ENCODE results near the gene CLSTN1. TPM values are rescaled to one million over a fixed set of nuclear protein-coding genes. Genes with fewer than 3 reads are reported as not detected.

Gene CLSTN1
- total RNA-seq, 5 donors from 2014 or later (not counting 1 experiment from before 2014, with no cell fraction given), result 84.6 to 105 (median 91.2) TPM

DNA sequence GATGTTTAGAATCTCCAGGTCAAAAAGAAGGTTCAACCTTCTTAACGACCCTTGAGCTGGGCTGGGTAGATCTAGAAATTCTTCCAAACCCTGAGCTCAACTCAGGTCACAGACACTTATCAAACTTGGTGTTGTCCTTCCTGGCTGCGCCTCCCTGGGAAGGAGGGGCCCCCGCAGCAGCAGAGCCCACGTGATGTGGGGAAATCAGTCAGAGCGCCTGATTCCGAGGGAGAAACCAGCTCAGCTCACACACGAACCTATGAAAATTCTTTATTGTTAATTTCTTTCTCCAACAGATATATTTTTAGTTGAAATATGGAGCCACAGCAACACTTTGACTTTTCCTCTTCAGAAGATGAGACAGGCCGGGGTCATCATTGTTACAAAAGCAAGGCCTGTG lies 24.3 kb upstream of the CLSTN1 start:
- CTCF ChIA-PET, result interaction anchor here in 1 of 2 donors (0.6 kb wide), 1 partner anchor 33 kb away, joined by 9 read pairs; no protein-coding TSS in a partner anchor

DNA sequence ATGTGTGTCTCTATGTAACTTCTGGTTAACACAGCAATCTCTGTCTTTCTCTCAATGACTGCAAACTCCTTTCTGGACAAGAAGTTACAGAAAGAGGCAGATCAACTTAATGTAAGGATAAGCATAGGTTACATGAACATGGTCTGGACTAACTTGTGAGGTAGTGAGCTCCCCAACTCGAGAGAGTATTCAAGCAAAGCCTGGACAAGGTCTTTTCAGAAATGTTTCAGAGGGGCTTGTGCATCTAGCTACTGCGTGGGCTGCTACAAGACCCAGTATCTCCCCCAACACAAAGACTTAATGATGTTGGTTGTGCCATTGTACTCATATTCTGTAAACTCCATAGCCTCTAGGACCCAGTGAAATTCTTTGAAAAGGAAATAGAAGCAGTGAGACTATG lies 23.5 kb upstream of the CLSTN1 start:
- H3K4me3 ChIP-seq (ENCODE audit: control insufficient read depth in 1 of 2, extremely low read depth in 1 of 2, low read length in 1 of 2), result no peak overlapping the region
- H3K4me1 ChIP-seq (ENCODE audit: control insufficient read depth in 1 of 2, extremely low read depth in 1 of 2, insufficient read depth in 2 of 2, low read length in 2 of 2), result peaks cover 0 to 13% of the 10 kb centered on the region in 2 experiments
- no CpG with 5 or more reads among the region's 2 CpGs for WGBS (ENCODE audit: insufficient coverage)
- peaks cover 0 to 7% of the 10 kb centered on the region in 2 experiments for H3K27me3 ChIP-seq (replicated peaks in 1 of 2; ENCODE audit: control insufficient read depth in 2 of 2, extremely low read depth in 1 of 2, insufficient read depth in 2 of 2, low read length in 1 of 2)
- Mint-ChIP-seq H3K4me3 (no peak overlapping the region), H3K27me3 (no peaks in the 10 kb centered on the region), H3K4me1 (peaks cover 5 to 19% (median 8%) of the 10 kb centered on the region in 3 donors), H3K36me3 (no peaks in the 10 kb centered on the region), H3K27ac (no peak overlapping the region), H3K9me3 (no peaks in the 10 kb centered on the region)
- H3K27ac ChIP-seq (ENCODE audit: low read length), result no peak overlapping the region
- no peaks in the 10 kb centered on the region for H3K36me3 ChIP-seq (ENCODE audit: control insufficient read depth in 2 of 2, extremely low read depth in 1 of 2, insufficient read depth in 1 of 2, low read length in 1 of 2)
- DNase-seq, result no peak
- CTCF ChIA-PET, result interaction anchor here (0.5 kb wide), 2 partner anchors 45 to 216 kb away, joined by 3 to 4 read pairs; no protein-coding TSS in a partner anchor
- no peak for ATAC-seq (replicated peaks in 1 of 4)
- no peaks in the 10 kb centered on the region for H3K9me3 ChIP-seq
- POLR2A ChIA-PET, result interaction anchor here in 1 of 2 donors (0.7 kb wide), 1 partner anchor 9 kb away, joined by 6 read pairs; no protein-coding TSS in a partner anchor

More for the DNA sequence above, 24.3 kb upstream of the CLSTN1 start:
- H3K4me1 ChIP-seq (ENCODE audit: control insufficient read depth in 1 of 2, extremely low read depth in 1 of 2, insufficient read depth in 2 of 2, low read length in 2 of 2), result peaks cover 0 to 13% of the 10 kb centered on the region in 2 experiments
- no peaks in the 10 kb centered on the region for H3K9me3 ChIP-seq
- H3K27me3 ChIP-seq (replicated peaks in 1 of 2; ENCODE audit: control insufficient read depth in 2 of 2, extremely low read depth in 1 of 2, insufficient read depth in 2 of 2, low read length in 1 of 2), result peaks cover 0 to 7% of the 10 kb centered on the region in 2 experiments
- no peak overlapping the region for H3K4me3 ChIP-seq (ENCODE audit: control insufficient read depth in 1 of 2, extremely low read depth in 1 of 2, low read length in 1 of 2)
- peaks cover 5 to 19% (median 8%) of the 10 kb centered on the region in 3 donors for H3K4me1 Mint-ChIP-seq
- no peaks in the 10 kb centered on the region for H3K27me3 Mint-ChIP-seq
- DNase-seq (no peak), ATAC-seq (replicated peaks in 1 of 4) (no peak)
- H3K27ac Mint-ChIP-seq, result no peak overlapping the region
- H3K27ac ChIP-seq (ENCODE audit: low read length), result no peak overlapping the region
- no peak overlapping the region for H3K4me3 Mint-ChIP-seq
- no peaks in the 10 kb centered on the region for H3K36me3 Mint-ChIP-seq
- H3K9me3 Mint-ChIP-seq, result no peaks in the 10 kb centered on the region
- H3K36me3 ChIP-seq (ENCODE audit: control insufficient read depth in 2 of 2, extremely low read depth in 1 of 2, insufficient read depth in 1 of 2, low read length in 1 of 2), result no peaks in the 10 kb centered on the region
- POLR2A ChIA-PET, result interaction anchor here in 1 of 2 donors (0.7 kb wide), 1 partner anchor 10 kb away, joined by 6 read pairs; no protein-coding TSS in a partner anchor
- WGBS (ENCODE audit: insufficient coverage), result 100% methylated on average over 1 of the region's 8 CpGs

DNA sequence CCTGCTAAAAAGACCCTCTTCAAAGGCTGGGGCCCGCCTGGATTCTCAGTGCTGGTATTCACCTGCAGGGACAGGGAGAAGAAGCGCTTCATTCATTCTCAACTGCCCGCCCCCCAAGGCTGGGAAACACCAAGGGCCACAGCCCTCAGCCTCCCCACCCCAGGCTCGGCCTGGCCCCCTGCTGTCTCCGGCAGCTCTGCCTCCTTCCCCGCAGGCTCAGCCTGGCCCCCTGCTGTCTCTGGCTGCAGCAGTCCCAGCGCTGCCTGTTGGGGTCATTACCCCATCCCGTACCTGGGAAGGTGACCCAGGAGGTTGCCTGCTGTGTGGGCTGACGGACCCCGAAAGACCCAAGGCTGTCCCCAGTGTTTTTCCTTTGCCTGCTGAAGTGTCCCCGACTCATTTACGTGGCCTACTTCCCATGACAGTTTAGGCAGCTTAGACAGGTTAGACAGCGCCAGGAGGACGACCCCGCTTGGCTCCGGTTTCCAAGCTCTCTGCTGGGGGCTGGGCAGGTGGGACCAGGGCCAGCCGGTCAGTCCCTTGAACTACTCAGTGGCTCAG lies 22.9 kb upstream of the CLSTN1 start:
- no peak overlapping the region for H3K27ac ChIP-seq (ENCODE audit: low read length)
- no peaks in the 10 kb centered on the region for H3K36me3 ChIP-seq (ENCODE audit: control insufficient read depth in 2 of 2, extremely low read depth in 1 of 2, insufficient read depth in 1 of 2, low read length in 1 of 2)
- CTCF ChIA-PET, result no interaction called here
- H3K27ac Mint-ChIP-seq, result no peak overlapping the region
- DNase-seq, result no peak
- POLR2A ChIA-PET, result no interaction called here
- no peaks in the 10 kb centered on the region for H3K36me3 Mint-ChIP-seq
- no peak overlapping the region for H3K4me3 Mint-ChIP-seq
- no peaks in the 10 kb centered on the region for H3K9me3 ChIP-seq
- peaks cover 0 to 13% of the 10 kb centered on the region in 2 experiments for H3K4me1 ChIP-seq (ENCODE audit: control insufficient read depth in 1 of 2, extremely low read depth in 1 of 2, insufficient read depth in 2 of 2, low read length in 2 of 2)
- H3K27me3 ChIP-seq (replicated peaks in 1 of 2; ENCODE audit: control insufficient read depth in 2 of 2, extremely low read depth in 1 of 2, insufficient read depth in 2 of 2, low read length in 1 of 2), result peaks cover 0 to 7% of the 10 kb centered on the region in 2 experiments
- H3K27me3 Mint-ChIP-seq, result no peaks in the 10 kb centered on the region
- peaks cover 5 to 19% (median 8%) of the 10 kb centered on the region in 3 donors for H3K4me1 Mint-ChIP-seq
- no peaks in the 10 kb centered on the region for H3K9me3 Mint-ChIP-seq
- no peak for ATAC-seq (replicated peaks in 1 of 4)
- H3K4me3 ChIP-seq (ENCODE audit: control insufficient read depth in 1 of 2, extremely low read depth in 1 of 2, low read length in 1 of 2), result no peak overlapping the region
- WGBS (ENCODE audit: insufficient coverage), result 96% methylated on average over 15 of the region's 17 CpGs

DNA sequence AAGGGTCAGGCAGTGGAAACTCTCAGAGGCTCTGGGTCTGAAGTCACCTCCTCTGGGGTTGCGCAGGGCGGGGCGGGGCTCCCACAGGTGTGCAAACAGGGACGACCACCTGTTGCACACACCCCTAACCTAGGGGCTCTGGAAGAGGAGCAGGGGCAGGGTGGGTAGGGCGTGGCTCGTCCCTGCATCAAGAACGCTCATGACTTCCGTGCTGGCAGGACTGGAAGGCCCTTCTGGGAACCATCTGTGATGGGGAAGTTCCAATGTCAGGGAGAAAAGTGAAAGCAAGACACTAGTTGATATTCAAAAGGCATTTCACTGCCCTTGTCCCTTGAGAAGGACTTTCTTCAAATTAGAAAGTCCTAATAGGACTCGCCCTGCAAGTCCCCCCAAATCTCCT lies 22.1 kb upstream of the CLSTN1 start:
- Mint-ChIP-seq H3K27me3 (no peaks in the 10 kb centered on the region), H3K4me1 (peaks cover 5 to 13% (median 8%) of the 10 kb centered on the region in 3 donors), H3K36me3 (no peaks in the 10 kb centered on the region), H3K27ac (no peak overlapping the region), H3K9me3 (no peaks in the 10 kb centered on the region), H3K4me3 (no peak overlapping the region)
- Histone ChIP-seq H3K27me3 (replicated peaks in 1 of 2; ENCODE audit: control insufficient read depth in 2 of 2, extremely low read depth in 1 of 2, insufficient read depth in 2 of 2, low read length in 1 of 2) (peaks cover 0 to 4% of the 10 kb centered on the region in 2 experiments), H3K4me1 (ENCODE audit: control insufficient read depth in 1 of 2, extremely low read depth in 1 of 2, insufficient read depth in 2 of 2, low read length in 2 of 2) (peaks cover 0 to 12% of the 10 kb centered on the region in 2 experiments), H3K9me3 (no peaks in the 10 kb centered on the region), H3K4me3 (ENCODE audit: control insufficient read depth in 1 of 2, extremely low read depth in 1 of 2, low read length in 1 of 2) (no peak overlapping the region), H3K27ac (ENCODE audit: low read length) (no peak overlapping the region), H3K36me3 (ENCODE audit: control insufficient read depth in 2 of 2, extremely low read depth in 1 of 2, insufficient read depth in 1 of 2, low read length in 1 of 2) (no peaks in the 10 kb centered on the region)
- no peak for ATAC-seq (replicated peaks in 1 of 4)
- WGBS (ENCODE audit: insufficient coverage), result 88% methylated on average over 7 of the region's 9 CpGs
- CTCF ChIA-PET, result no interaction called here
- no peak for DNase-seq
- POLR2A ChIA-PET, result no interaction called here

DNA sequence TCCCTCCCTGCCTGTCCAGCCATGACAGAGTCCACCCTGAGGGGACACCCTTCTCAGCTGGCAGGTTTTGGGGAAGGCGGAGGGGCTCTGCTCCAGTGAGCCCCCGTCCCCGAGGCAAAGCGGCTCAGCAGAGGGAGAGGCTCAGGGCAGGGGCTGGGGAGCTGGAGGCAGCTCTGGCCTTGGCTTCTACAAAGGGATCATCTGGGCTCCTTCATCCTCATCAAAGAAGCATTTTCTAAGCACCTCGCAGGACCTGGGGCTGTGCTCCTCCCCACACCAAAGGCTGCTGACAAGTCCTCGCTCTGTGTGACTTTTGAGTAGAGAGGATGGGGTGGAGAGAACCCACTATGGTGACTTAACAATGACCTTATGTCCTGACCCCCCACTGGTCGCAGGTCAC lies 21.0 kb upstream of the CLSTN1 start:
- Mint-ChIP-seq H3K27ac (no peak overlapping the region), H3K4me3 (no peak overlapping the region), H3K36me3 (no peaks in the 10 kb centered on the region), H3K27me3 (no peaks in the 10 kb centered on the region), H3K9me3 (no peaks in the 10 kb centered on the region), H3K4me1 (peaks cover 0 to 1% (median under 1%) of the 10 kb centered on the region in 3 donors)
- 83% methylated on average over 4 of the region's 7 CpGs for WGBS (ENCODE audit: insufficient coverage)
- ChIA-PET POLR2A (no interaction called here), CTCF (no interaction called here)
- ATAC-seq (replicated peaks in 1 of 4) (no peak), DNase-seq (no peak)
- Histone ChIP-seq H3K4me1 (ENCODE audit: control insufficient read depth in 1 of 2, extremely low read depth in 1 of 2, insufficient read depth in 2 of 2, low read length in 2 of 2) (peaks cover 0 to 5% of the 10 kb centered on the region in 2 experiments), H3K27me3 (replicated peaks in 1 of 2; ENCODE audit: control insufficient read depth in 2 of 2, extremely low read depth in 1 of 2, insufficient read depth in 2 of 2, low read length in 1 of 2) (no peaks in the 10 kb centered on the region), H3K9me3 (no peaks in the 10 kb centered on the region), H3K36me3 (ENCODE audit: control insufficient read depth in 2 of 2, extremely low read depth in 1 of 2, insufficient read depth in 1 of 2, low read length in 1 of 2) (no peaks in the 10 kb centered on the region), H3K27ac (ENCODE audit: low read length) (no peak overlapping the region), H3K4me3 (ENCODE audit: control insufficient read depth in 1 of 2, extremely low read depth in 1 of 2, low read length in 1 of 2) (no peak overlapping the region)

DNA sequence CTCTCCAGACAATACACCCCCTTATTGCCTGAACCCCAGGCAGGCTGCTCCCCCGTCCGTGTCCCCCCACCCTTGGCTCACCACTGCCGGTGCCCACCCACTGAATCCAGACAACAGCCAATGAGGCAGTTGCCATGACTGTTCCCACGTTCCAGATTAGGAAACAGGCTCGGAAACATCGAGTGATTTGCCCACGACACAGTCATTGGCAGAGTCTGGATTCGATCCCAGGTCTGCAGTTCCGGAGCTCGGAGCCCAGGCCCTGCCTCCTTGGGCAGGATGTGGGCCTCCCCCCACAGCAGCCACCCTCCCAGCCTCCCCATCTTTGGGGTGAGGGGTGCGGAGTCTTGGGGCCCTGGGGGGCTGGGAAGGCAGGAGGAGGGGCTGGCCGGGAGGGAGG lies 20.3 kb upstream of the CLSTN1 start:
- CTCF ChIA-PET, result no interaction called here

More for the DNA sequence above, 20.3 kb upstream of the CLSTN1 start:
- DNase-seq (no peak), ATAC-seq (replicated peaks in 1 of 4) (no peak)
- no peak overlapping the region for H3K4me3 Mint-ChIP-seq
- Histone ChIP-seq H3K4me3 (ENCODE audit: control insufficient read depth in 1 of 2, extremely low read depth in 1 of 2, low read length in 1 of 2) (no peak overlapping the region), H3K27me3 (replicated peaks in 1 of 2; ENCODE audit: control insufficient read depth in 2 of 2, extremely low read depth in 1 of 2, insufficient read depth in 2 of 2, low read length in 1 of 2) (no peaks in the 10 kb centered on the region), H3K27ac (ENCODE audit: low read length) (no peak overlapping the region), H3K4me1 (ENCODE audit: control insufficient read depth in 1 of 2, extremely low read depth in 1 of 2, insufficient read depth in 2 of 2, low read length in 2 of 2) (no peaks in the 10 kb centered on the region), H3K36me3 (ENCODE audit: control insufficient read depth in 2 of 2, extremely low read depth in 1 of 2, insufficient read depth in 1 of 2, low read length in 1 of 2) (no peaks in the 10 kb centered on the region), H3K9me3 (no peaks in the 10 kb centered on the region)
- WGBS (ENCODE audit: insufficient coverage), result 83% methylated on average over 6 of the region's 12 CpGs
- H3K4me1 Mint-ChIP-seq, result no peaks in the 10 kb centered on the region
- H3K27ac Mint-ChIP-seq, result no peak overlapping the region
- POLR2A ChIA-PET, result no interaction called here
- H3K27me3 Mint-ChIP-seq, result no peaks in the 10 kb centered on the region
- no peaks in the 10 kb centered on the region for H3K9me3 Mint-ChIP-seq
- H3K36me3 Mint-ChIP-seq, result no peaks in the 10 kb centered on the region

Data from T-cell (primary cell).